Prostate gland (tissue), 2 donors: ENCODE data around the gene CACNA2D4.

Experiments used
- CTCF ChIP-seq, 4 experiments: fragments of 200-600 bp in 2 of 4; fragments of 450-650 bp in 2 of 4; sonication (generic) in 2 of 4; IDR thresholded peaks; 1 replicate in 3 of 4; 2 replicates in 1 of 4; pipeline ENCODE4 v1.5.1; 2016 to 2019; ENCODE audit warnings: antibody characterized with exemption in 4 of 4, mild to moderate bottlenecking in 2 of 4, moderate library complexity in 2 of 4
- POLR2A ChIP-seq: fragments of 450-650 bp; IDR thresholded peaks from one replicate; pipeline ENCODE4 v1.6.1; 2016; ENCODE audit warnings: antibody characterized with exemption, mild to moderate bottlenecking
- POLR2AphosphoS5 ChIP-seq: sonication (generic); formaldehyde crosslinking; IDR thresholded peaks from one replicate; pipeline ENCODE4 v1.6.1; 2017; ENCODE audit warnings: antibody characterized with exemption

DNA sequence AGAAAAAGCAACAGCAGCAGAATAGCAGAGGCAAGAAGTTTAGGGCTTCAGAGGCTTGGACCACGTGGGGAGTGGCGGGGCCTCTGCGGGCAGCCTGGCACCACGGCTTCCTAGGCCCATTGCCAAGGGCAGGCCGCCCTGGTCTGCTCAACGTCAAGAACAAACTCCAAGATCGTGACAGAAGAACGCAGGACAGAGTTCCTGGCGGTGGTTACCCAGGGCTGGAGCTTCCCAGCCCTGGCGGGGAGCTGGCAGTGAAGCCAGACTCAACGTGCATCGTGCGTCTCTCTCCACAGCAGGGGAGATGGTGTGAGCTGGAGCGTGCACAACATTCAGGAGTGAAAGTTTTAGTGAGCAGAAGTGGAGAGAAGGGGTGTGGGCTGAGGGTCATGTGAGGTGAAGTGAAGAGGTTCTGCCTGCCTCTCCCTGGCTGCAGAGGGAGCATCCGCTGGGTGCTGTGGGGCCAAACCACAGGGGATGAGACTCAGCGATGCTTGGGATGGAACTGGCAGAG is 13.9 kb upstream of the CACNA2D4 start:
- TF ChIP-seq CTCF (IDR thresholded peaks at IDR 0.05) = no peak
- TF ChIP-seq POLR2AphosphoS5 = peak; percentile 38
- TF ChIP-seq POLR2A = no peak
